IMR-90 (cell line): ENCODE results near the gene A1CF. TPM values are rescaled to one million over a fixed set of nuclear protein-coding genes. Genes with fewer than 3 reads are reported as not detected.

Source experiments
- ATAC-seq: fragments of 200-7000 bp; cut with Tn5 transposase; 2 replicates; pipeline ENCODE4 v1.9.1; 2020; ENCODE audit warnings: low read depth, mild to moderate bottlenecking, moderate library complexity
- BruUV-seq: library from RNA; stranded (reverse); fragments of 400-500 nt; replicated peaks from 2 replicates; lab custom pipeline; 2021; lab: Mats Ljungman, UMichigan
- CTCF ChIA-PET: fragments of 300-600 bp; formaldehyde crosslinking; extraction: SDS; loops from one replicate; lab custom pipeline; 2021; ENCODE audit warnings: antibody characterized with exemption; lab: Yijun Ruan, JAX
- POLR2A ChIA-PET: fragments of 300-600 bp; sonication (Branson Sonifier 250); formaldehyde crosslinking; loops from one replicate; lab custom pipeline; 2022; ENCODE audit warnings: antibody characterized with exemption; ENCODE audit not compliant: unreplicated experiment; lab: Charles Lee
- DNase-seq: peaks from one replicate; pipeline ENCODE4 v3.0.0; 2013
- H2AFZ ChIP-seq: replicated peaks from 2 replicates; pipeline ENCODE3; 2013; ENCODE audit warnings: low read length, mild to moderate bottlenecking; ENCODE audit not compliant: poor library complexity
- H2AK5ac ChIP-seq: 2 replicates; pipeline ENCODE4 v1.6.1; 2013; ENCODE audit warnings: low read depth, low read length, inconsistent platforms
- H2AK9ac ChIP-seq: replicated peaks from 2 replicates; pipeline ENCODE3; 2013; ENCODE audit warnings: mild to moderate bottlenecking, low read depth, low read length, moderate library complexity; ENCODE audit not compliant: poor library complexity
- H2BK120ac ChIP-seq: 2 replicates; pipeline ENCODE4 v1.6.1; 2013; ENCODE audit warnings: low read depth, low read length, inconsistent platforms
- H2BK15ac ChIP-seq: 3 replicates; pipeline ENCODE4 v1.6.1; 2013; ENCODE audit warnings: low read depth, low read length, inconsistent platforms
- H2BK20ac ChIP-seq: 2 replicates; pipeline ENCODE4 v1.6.1; 2013; ENCODE audit warnings: low read depth, mild to moderate bottlenecking, inconsistent platforms, low read length, moderate library complexity
- H2BK5ac ChIP-seq: 2 replicates; pipeline ENCODE4 v1.6.1; 2013; ENCODE audit warnings: mild to moderate bottlenecking, low read depth, low read length, inconsistent platforms; ENCODE audit not compliant: poor library complexity, severe bottlenecking
- H3K14ac ChIP-seq: replicated peaks from 2 replicates; pipeline ENCODE4 v1.6.1; 2013; ENCODE audit warnings: low read depth, low read length, inconsistent platforms
- H3K18ac ChIP-seq: 2 replicates; pipeline ENCODE4 v1.6.1; 2013; ENCODE audit warnings: low read depth, low read length, control low read depth
- H3K23ac ChIP-seq: 2 replicates; pipeline ENCODE4 v1.6.1; 2013; ENCODE audit warnings: low read depth, low read length, inconsistent platforms
- H3K27ac ChIP-seq: 2 replicates; pipeline ENCODE4 v1.5.1; 2013; ENCODE audit warnings: mild to moderate bottlenecking, control low read depth, low read length; ENCODE audit not compliant: insufficient read depth
- H3K27me3 ChIP-seq: 2 replicates; pipeline ENCODE4 v1.6.1; 2013; ENCODE audit warnings: low read length; ENCODE audit not compliant: control insufficient read depth, insufficient read depth
- H3K36me3 ChIP-seq: 2 replicates; pipeline ENCODE4 v1.6.1; 2013; ENCODE audit warnings: low read length, mixed read lengths; ENCODE audit not compliant: control insufficient read depth, insufficient read depth
- H3K4ac ChIP-seq: 2 replicates; pipeline ENCODE4 v1.6.1; 2013; ENCODE audit warnings: low read depth, low read length, inconsistent platforms
- H3K4me1 ChIP-seq: 2 replicates; pipeline ENCODE4 v1.6.1; 2013; ENCODE audit warnings: low read length, mixed read lengths; ENCODE audit not compliant: control insufficient read depth, insufficient read depth
- H3K4me2 ChIP-seq: 2 replicates; pipeline ENCODE4 v1.6.1; 2013; ENCODE audit warnings: low read depth, mild to moderate bottlenecking, control low read depth, low read length, moderate library complexity
- H3K4me3 ChIP-seq: 2 replicates; pipeline ENCODE4 v1.5.1; 2013; ENCODE audit warnings: low read depth, mild to moderate bottlenecking, control low read depth, low read length, moderate library complexity; ENCODE audit not compliant: insufficient read depth
- H3K56ac ChIP-seq: 2 replicates; pipeline ENCODE4 v1.6.1; 2013; ENCODE audit warnings: low read length, inconsistent platforms; ENCODE audit not compliant: insufficient read depth; ENCODE audit errors: extremely low read depth
- H3K79me1 ChIP-seq, 2 experiments: 2 replicates each; pipeline ENCODE4 v1.6.1; 2013; ENCODE audit warnings: low read length in 2 of 2, inconsistent platforms in 1 of 2, low read depth in 1 of 2
- H3K9ac ChIP-seq: 2 replicates; pipeline ENCODE4 v1.6.1; 2013; ENCODE audit warnings: low read depth, low read length, control low read depth
- H3K9me1 ChIP-seq: 2 replicates; pipeline ENCODE4 v1.6.1; 2013; ENCODE audit warnings: low read length, inconsistent platforms; ENCODE audit not compliant: insufficient read depth
- H3K9me3 ChIP-seq: 2 replicates; pipeline ENCODE4 v1.6.1; 2013; ENCODE audit warnings: low read length; ENCODE audit not compliant: control insufficient read depth, insufficient read depth
- H4K20me1 ChIP-seq: 2 replicates; pipeline ENCODE4 v1.6.1; 2013; ENCODE audit warnings: low read length, inconsistent platforms; ENCODE audit not compliant: insufficient read depth
- H4K5ac ChIP-seq: 2 replicates; pipeline ENCODE4 v1.6.1; 2013; ENCODE audit warnings: mild to moderate bottlenecking, low read depth, low read length, control low read depth
- H4K8ac ChIP-seq, 2 experiments: 2 replicates each; pipeline ENCODE4 v1.6.1; 2013; ENCODE audit warnings: low read depth in 2 of 2, low read length in 2 of 2, control low read depth in 1 of 2, inconsistent platforms in 1 of 2
- H4K91ac ChIP-seq: 2 replicates; pipeline ENCODE4 v1.6.1; 2013; ENCODE audit warnings: low read depth, low read length, inconsistent platforms; ENCODE audit not compliant: insufficient read depth
- BHLHE40 ChIP-seq: fragments of 150-350 bp; IDR thresholded peaks from 2 replicates; pipeline ENCODE4 v1.6.1; 2016; ENCODE audit warnings: mild to moderate bottlenecking, low read depth, low read length
- CEBPB ChIP-seq: IDR thresholded peaks from 2 replicates; pipeline ENCODE4 v1.6.1; 2012; ENCODE audit warnings: low read depth, low read length, improper control_type of control experiment
- FOS ChIP-seq: fragments of 150-350 bp; IDR thresholded peaks from 2 replicates; pipeline ENCODE4 v1.6.1; 2016; ENCODE audit warnings: low read depth, low read length
- MAZ ChIP-seq: IDR thresholded peaks from 2 replicates; pipeline ENCODE4 v1.6.1; 2012; ENCODE audit warnings: low read depth, mild to moderate bottlenecking, low read length, improper control_type of control experiment, moderate library complexity, borderline replicate concordance
- MXI1 ChIP-seq: IDR thresholded peaks from 2 replicates; pipeline ENCODE4 v1.6.1; 2012; ENCODE audit warnings: low read depth, mild to moderate bottlenecking, low read length, moderate library complexity, borderline replicate concordance
- NFE2L2 ChIP-seq: fragments of 150-350 bp; IDR thresholded peaks from 2 replicates; pipeline ENCODE4 v1.6.1; 2016; ENCODE audit warnings: low read depth, mild to moderate bottlenecking, low read length
- POLR2A ChIP-seq: IDR thresholded peaks from 2 replicates; pipeline ENCODE4 v1.6.1; 2012; ENCODE audit warnings: mild to moderate bottlenecking, low read depth, low read length
- RAD21 ChIP-seq: IDR thresholded peaks from 2 replicates; pipeline ENCODE4 v1.6.1; 2012; ENCODE audit warnings: low read length, improper control_type of control experiment
- RFX5 ChIP-seq: IDR thresholded peaks from 2 replicates; pipeline ENCODE4 v1.8.0; 2012; ENCODE audit warnings: low read depth, mild to moderate bottlenecking, low read length, moderate library complexity
- SMC3 ChIP-seq: fragments of 150-350 bp; IDR thresholded peaks from 2 replicates; pipeline ENCODE4 v1.6.1; 2016; ENCODE audit warnings: low read depth, mild to moderate bottlenecking, antibody characterized with exemption, low read length, moderate library complexity
- WGBS, 2 experiments: methylation state at CpG; one replicate each; pipeline versions ENCODE4 v1.1.5 to v1.1.7; 2013; ENCODE audit warnings: missing lambda C conversion rate in 2 of 2; ENCODE audit not compliant: insufficient read length in 1 of 2; ENCODE audit errors: extremely low coverage in 2 of 2; 5-methylcytosine and 5-hydroxymethylcytosine counted together
- dilution Hi-C: fragments of 300-500 bp; cut with HindIII; formaldehyde crosslinking; loops from one replicate; pipeline ENCODE4 v1.14.3; 2018; ENCODE audit warnings: low sequenced_read_pairs; ENCODE audit not compliant: unreplicated experiment
- in situ Hi-C: fragments of 300-500 bp; cut with MboI; formaldehyde crosslinking; loops from 3 replicates; pipeline ENCODE4 v1.14.3; 2019; ENCODE audit warnings: low sequenced_read_pairs, inconsistent platforms, mixed read lengths
- intact Hi-C: fragments of 100-400 bp; cut with micrococcal nuclease; formaldehyde crosslinking; loops from 2 replicates; pipeline ENCODE4 v1.10.0; 2022
- polyA plus RNA-seq, 3 experiments: library from polyadenylated mRNA; depleted of rRNA; stranded (reverse); fragments of >200 nt; gene quantifications; 2 replicates each; pipeline ENCODE4 v1.2.3, GENCODE V29; 2012; ENCODE audit warnings: low replicate concordance in 1 of 3
- total RNA-seq: library from RNA; depleted of rRNA; stranded (reverse); fragments of >200 nt; gene quantifications from 2 replicates; pipeline ENCODE4 v1.2.3, GENCODE V29; 2012
- TF ChIP-seq, protein P1 (sequence below): fragments of 150-350 bp; IDR thresholded peaks from 2 replicates; pipeline ENCODE4 v1.6.1; 2017; ENCODE audit warnings: mild to moderate bottlenecking, antibody characterized with exemption, low read length, low read depth
- TF ChIP-seq, protein P2 (sequence below): conservative IDR thresholded peaks from 2 replicates; pipeline ENCODE4 v1.5.1; 2012; ENCODE audit warnings: mild to moderate bottlenecking, low read depth, low read length, improper control_type of control experiment
- TF ChIP-seq, protein P3 (sequence below): fragments of 150-350 bp; IDR thresholded peaks from 2 replicates; pipeline ENCODE4 v1.6.1; 2016; ENCODE audit warnings: low read depth, mild to moderate bottlenecking, low read length, moderate library complexity, borderline replicate concordance

The A1CF gene
- total and polyA plus RNA-seq, 2 of the 4 experiments (the other 2 are of a cell fraction) = not detected

DNA sequence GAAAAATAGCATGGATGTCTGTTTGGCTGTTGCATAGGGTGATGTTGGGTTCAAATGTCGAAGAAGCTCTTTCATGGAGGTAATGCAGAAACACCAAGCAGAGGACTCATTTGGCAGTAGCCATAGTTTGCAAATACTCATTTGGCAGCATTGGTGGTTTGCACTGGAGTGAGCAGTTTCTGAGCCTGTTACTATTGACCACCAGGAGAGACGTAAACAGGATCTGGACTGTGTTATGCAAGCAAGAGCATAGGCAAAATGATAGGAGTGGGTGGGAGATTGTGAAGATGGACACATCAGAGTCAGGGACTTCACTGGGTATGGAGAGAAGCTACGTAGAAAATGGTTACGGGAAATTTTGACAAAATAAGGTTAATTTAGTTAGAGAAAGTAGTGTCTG, 22.9 kb upstream of the A1CF start:
- intact Hi-C loops (no loop called here), dilution Hi-C loops (no loop called here), in situ Hi-C loops (no loop called here)
- Histone ChIP-seq H3K4me1 (no peaks in the 10 kb centered on the region), H2AK5ac (no peak overlapping the region), H4K5ac (no peak overlapping the region), H4K20me1 (no peaks in the 10 kb centered on the region), H3K4me2 (no peak overlapping the region), H3K18ac (no peak overlapping the region), H3K36me3 (no peaks in the 10 kb centered on the region), H3K27me3 (no peaks in the 10 kb centered on the region), H2AK9ac (no peak overlapping the region), H3K9ac (no peak overlapping the region), H3K27ac (no peak overlapping the region), H2BK15ac (no peak overlapping the region), H2BK120ac (no peak overlapping the region), H3K9me1 (no peaks in the 10 kb centered on the region), H4K91ac (no peak overlapping the region), H3K14ac (no peak overlapping the region), H3K56ac (no peak overlapping the region), H3K9me3 (no peaks in the 10 kb centered on the region), H2AFZ (no peak overlapping the region), H2BK20ac (no peak overlapping the region), H3K23ac (no peak overlapping the region), H3K4me3 (no peak overlapping the region), H3K4ac (no peak overlapping the region), H2BK5ac (no peak overlapping the region), H3K79me1 (no peaks in the 10 kb centered on the region), H4K8ac (no peak overlapping the region)
- TF ChIP-seq BHLHE40 (no peak), RAD21 (no peak), RFX5 (no peak), NFE2L2 (no peak), SMC3 (no peak), MXI1 (no peak), MAZ (no peak), FOS (no peak), POLR2A (no peak), CEBPB (no peak)
- TF ChIP-seq, protein P1, sequence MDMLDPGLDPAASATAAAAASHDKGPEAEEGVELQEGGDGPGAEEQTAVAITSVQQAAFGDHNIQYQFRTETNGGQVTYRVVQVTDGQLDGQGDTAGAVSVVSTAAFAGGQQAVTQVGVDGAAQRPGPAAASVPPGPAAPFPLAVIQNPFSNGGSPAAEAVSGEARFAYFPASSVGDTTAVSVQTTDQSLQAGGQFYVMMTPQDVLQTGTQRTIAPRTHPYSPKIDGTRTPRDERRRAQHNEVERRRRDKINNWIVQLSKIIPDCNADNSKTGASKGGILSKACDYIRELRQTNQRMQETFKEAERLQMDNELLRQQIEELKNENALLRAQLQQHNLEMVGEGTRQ = no peak
- TF ChIP-seq, protein P2, sequence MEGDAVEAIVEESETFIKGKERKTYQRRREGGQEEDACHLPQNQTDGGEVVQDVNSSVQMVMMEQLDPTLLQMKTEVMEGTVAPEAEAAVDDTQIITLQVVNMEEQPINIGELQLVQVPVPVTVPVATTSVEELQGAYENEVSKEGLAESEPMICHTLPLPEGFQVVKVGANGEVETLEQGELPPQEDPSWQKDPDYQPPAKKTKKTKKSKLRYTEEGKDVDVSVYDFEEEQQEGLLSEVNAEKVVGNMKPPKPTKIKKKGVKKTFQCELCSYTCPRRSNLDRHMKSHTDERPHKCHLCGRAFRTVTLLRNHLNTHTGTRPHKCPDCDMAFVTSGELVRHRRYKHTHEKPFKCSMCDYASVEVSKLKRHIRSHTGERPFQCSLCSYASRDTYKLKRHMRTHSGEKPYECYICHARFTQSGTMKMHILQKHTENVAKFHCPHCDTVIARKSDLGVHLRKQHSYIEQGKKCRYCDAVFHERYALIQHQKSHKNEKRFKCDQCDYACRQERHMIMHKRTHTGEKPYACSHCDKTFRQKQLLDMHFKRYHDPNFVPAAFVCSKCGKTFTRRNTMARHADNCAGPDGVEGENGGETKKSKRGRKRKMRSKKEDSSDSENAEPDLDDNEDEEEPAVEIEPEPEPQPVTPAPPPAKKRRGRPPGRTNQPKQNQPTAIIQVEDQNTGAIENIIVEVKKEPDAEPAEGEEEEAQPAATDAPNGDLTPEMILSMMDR = no peak
- TF ChIP-seq, protein P3, sequence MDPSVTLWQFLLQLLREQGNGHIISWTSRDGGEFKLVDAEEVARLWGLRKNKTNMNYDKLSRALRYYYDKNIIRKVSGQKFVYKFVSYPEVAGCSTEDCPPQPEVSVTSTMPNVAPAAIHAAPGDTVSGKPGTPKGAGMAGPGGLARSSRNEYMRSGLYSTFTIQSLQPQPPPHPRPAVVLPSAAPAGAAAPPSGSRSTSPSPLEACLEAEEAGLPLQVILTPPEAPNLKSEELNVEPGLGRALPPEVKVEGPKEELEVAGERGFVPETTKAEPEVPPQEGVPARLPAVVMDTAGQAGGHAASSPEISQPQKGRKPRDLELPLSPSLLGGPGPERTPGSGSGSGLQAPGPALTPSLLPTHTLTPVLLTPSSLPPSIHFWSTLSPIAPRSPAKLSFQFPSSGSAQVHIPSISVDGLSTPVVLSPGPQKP = no peak
- no peak for DNase-seq
- ChIA-PET CTCF (no interaction called here), POLR2A (no interaction called here)
- ATAC-seq = no peak
- WGBS, 2 experiments = 56 to 100% methylated on average over 1 of the region's 4 CpGs
- BruUV-seq = no TSS peak
